ENCODE measurements around the gene TMEM201. TPM values are rescaled to one million over a fixed set of nuclear protein-coding genes. Genes with fewer than 3 reads are reported as not detected.

The TMEM201 gene
- total RNA-seq, 3 donors from 2014 or later (not counting 1 experiment from before 2014, with no cell fraction given) = 7.3 to 10.2 (median 8.8) TPM

DNA sequence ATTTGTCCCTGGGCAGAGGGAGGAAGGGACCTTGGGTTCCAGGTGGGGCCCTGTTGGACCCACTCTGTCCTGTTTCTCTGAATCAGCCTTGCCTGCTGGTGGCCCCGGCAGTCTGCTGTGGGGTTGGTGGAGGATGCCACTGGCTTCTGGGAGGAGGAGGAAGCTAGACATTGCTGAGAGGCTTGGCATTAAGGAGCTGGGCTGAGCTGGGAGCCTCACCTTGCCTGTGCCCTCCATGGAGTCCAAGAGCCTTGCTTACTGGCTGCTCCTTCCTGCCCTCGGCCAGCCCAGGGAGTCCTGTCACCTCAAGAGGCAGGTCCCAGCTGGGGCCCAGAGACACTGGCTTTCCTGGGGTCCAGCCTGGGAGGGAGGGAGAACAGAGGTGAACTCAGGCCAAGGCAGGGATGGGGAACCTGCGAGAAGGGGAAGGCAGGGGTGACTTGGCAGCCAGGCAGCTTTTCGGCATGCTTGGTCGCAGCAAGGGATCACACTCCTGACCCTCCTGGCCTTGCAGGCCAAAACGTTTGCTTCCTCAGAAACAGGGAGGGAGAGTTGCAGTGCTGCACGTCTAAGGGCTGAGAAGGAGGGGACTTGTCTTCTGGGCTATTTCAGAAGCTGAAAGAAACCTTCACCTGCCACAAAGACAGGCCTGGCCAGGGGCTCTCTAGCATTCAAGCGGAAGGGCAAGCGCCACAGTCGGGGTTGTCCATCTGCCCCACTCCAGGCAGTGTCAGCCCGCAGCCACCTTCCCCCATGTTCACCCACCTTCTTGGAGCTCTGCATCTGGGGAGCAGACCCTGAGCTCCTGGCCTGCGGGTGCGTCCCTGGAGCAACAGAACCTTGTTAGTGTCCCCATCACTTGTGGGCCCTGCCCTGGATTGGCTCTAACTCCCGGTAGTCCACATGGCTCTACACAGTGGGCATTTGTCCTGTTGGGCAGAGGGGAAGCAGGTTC lies 8.9 kb downstream of the TMEM201 start:
- Histone ChIP-seq H3K4me1 (ENCODE audit: control insufficient read depth, insufficient read depth, low read length) (peaks cover 14% of the 10 kb centered on the region), H3K27me3 (ENCODE audit: control insufficient read depth, insufficient read depth, low read length) (no peaks in the 10 kb centered on the region), H3K27ac (ENCODE audit: low read length) (no peak overlapping the region), H3K36me3 (ENCODE audit: control insufficient read depth, insufficient read depth, low read length) (peaks cover 15% of the 10 kb centered on the region), H3K4me3 (ENCODE audit: low read length) (no peak overlapping the region), H3K9me3 (ENCODE audit: control insufficient read depth, insufficient read depth, low read length) (no peaks in the 10 kb centered on the region)
- no peak overlapping the region for H3K27ac Mint-ChIP-seq
- no peak for DNase-seq
- no peak for ATAC-seq
- no peak for TF ChIP-seq CTCF (IDR thresholded peaks at IDR 0.05)
- H3K4me3 Mint-ChIP-seq = no peak overlapping the region
- H3K9me3 Mint-ChIP-seq = no peaks in the 10 kb centered on the region
- 94% methylated on average over 14 of the region's 14 CpGs for WGBS (ENCODE audit: insufficient coverage)
- peaks cover 0 to 8% of the 10 kb centered on the region in 2 donors for H3K4me1 Mint-ChIP-seq
- H3K36me3 Mint-ChIP-seq = no peaks in the 10 kb centered on the region
- intact Hi-C loops (cut with micrococcal nuclease) = no loop called here
- H3K27me3 Mint-ChIP-seq (ENCODE audit: low read depth in 2 of 2) = no peaks in the 10 kb centered on the region

DNA sequence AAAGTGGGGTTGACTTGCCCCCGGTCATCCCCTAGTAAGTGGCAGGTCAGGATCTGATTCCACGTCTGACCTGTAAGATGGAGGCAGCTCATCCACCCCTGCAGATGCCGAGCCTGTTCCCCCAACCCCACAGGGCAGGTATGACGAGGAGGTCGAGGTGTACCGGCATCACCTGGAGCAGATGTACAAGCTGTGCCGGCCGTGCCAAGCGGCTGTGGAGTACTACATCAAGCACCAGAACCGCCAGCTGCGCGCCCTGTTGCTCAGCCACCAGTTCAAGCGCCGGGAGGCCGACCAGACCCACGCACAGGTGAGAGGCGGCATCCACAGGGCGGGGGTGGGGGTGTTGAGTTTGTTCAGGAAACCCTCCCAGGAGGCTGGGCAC lies 9.6 kb downstream of the TMEM201 start:
- Histone ChIP-seq H3K4me3 (ENCODE audit: low read length) (no peak overlapping the region), H3K4me1 (ENCODE audit: control insufficient read depth, insufficient read depth, low read length) (peaks cover 7% of the 10 kb centered on the region), H3K27ac (ENCODE audit: low read length) (no peak overlapping the region), H3K36me3 (ENCODE audit: control insufficient read depth, insufficient read depth, low read length) (peaks cover 19% of the 10 kb centered on the region), H3K9me3 (ENCODE audit: control insufficient read depth, insufficient read depth, low read length) (no peaks in the 10 kb centered on the region), H3K27me3 (ENCODE audit: control insufficient read depth, insufficient read depth, low read length) (no peaks in the 10 kb centered on the region)
- DNase-seq = no peak
- no peaks in the 10 kb centered on the region for H3K27me3 Mint-ChIP-seq (ENCODE audit: low read depth in 2 of 2)
- ATAC-seq = no peak
- H3K27ac Mint-ChIP-seq = no peak overlapping the region
- no peaks in the 10 kb centered on the region for H3K9me3 Mint-ChIP-seq
- intact Hi-C loops (cut with micrococcal nuclease) = no loop called here
- no peak overlapping the region for H3K4me3 Mint-ChIP-seq
- no peak for TF ChIP-seq CTCF (IDR thresholded peaks at IDR 0.05)
- peaks cover 0 to 4% of the 10 kb centered on the region in 2 donors for H3K4me1 Mint-ChIP-seq
- WGBS (ENCODE audit: insufficient coverage) = 94% methylated on average over 18 of the region's 18 CpGs
- no peaks in the 10 kb centered on the region for H3K36me3 Mint-ChIP-seq

- intact Hi-C loops (cut with micrococcal nuclease) = no loop called here
- Histone ChIP-seq H3K9me3 (ENCODE audit: control insufficient read depth, insufficient read depth, low read length) (no peaks in the 10 kb centered on the region), H3K4me1 (ENCODE audit: control insufficient read depth, insufficient read depth, low read length) (no peaks in the 10 kb centered on the region), H3K4me3 (ENCODE audit: low read length) (no peak overlapping the region), H3K27ac (ENCODE audit: low read length) (no peak overlapping the region), H3K36me3 (ENCODE audit: control insufficient read depth, insufficient read depth, low read length) (peaks cover 19% of the 10 kb centered on the region), H3K27me3 (ENCODE audit: control insufficient read depth, insufficient read depth, low read length) (no peaks in the 10 kb centered on the region)
- no peak for TF ChIP-seq CTCF (IDR thresholded peaks at IDR 0.05)
- 99% methylated on average over 9 of the region's 10 CpGs for WGBS (ENCODE audit: insufficient coverage)
- H3K36me3 Mint-ChIP-seq = no peaks in the 10 kb centered on the region
- no peaks in the 10 kb centered on the region for H3K4me1 Mint-ChIP-seq
- no peak overlapping the region for H3K27ac Mint-ChIP-seq
- ATAC-seq = no peak
- H3K27me3 Mint-ChIP-seq (ENCODE audit: low read depth in 2 of 2) = no peaks in the 10 kb centered on the region
- DNase-seq = no peak
- no peaks in the 10 kb centered on the region for H3K9me3 Mint-ChIP-seq
- no peak overlapping the region for H3K4me3 Mint-ChIP-seq
These were observed 11.0 kb downstream of the TMEM201 start for GRCh38 chr1:9599741-9600140.
